ENCODE measurements around the gene SPRY4.

GRCh38 chr5:142305211-142305610, 19.6 kb downstream of the SPRY4 start:
- no peak for TF ChIP-seq POLR2A (IDR thresholded peaks at IDR 0.05; ENCODE audit: extremely low read depth, insufficient read length)
- TF ChIP-seq CTCF (IDR thresholded peaks at IDR 0.05; ENCODE audit: low read depth, low read length) = no peak
